ENCODE data around the gene ANKRD44. TPM values are rescaled to one million over a fixed set of nuclear protein-coding genes. Genes with fewer than 3 reads are reported as not detected.

The ANKRD44 gene
- total RNA-seq, 2 donors from 2014 or later, result 57.8 to 93.4 TPM

- ATAC-seq (ENCODE audit: insufficient number of reproducible peaks, low FRiP score, low read depth), result no peak
- TF ChIP-seq CTCF (IDR thresholded peaks at IDR 0.05), result no peak
- Histone ChIP-seq H3K27ac (no peak overlapping the region), H3K27me3 (replicated peaks; ENCODE audit: insufficient read depth) (no peaks in the 10 kb centered on the region), H3K36me3 (no peaks in the 10 kb centered on the region), H3K9me3 (no peaks in the 10 kb centered on the region), H3K4me1 (ENCODE audit: control insufficient read depth in 1 of 2, low read depth in 2 of 2) (no peaks in the 10 kb centered on the region), H3K4me3 (no peak overlapping the region)
- no peak for DNase-seq (ENCODE audit: low spot score)
Measured at GRCh38 chr2:196965651-196966050, 344.9 kb downstream of the ANKRD44 start.

- H3K36me3 ChIP-seq, result no peaks in the 10 kb centered on the region
- H3K9me3 ChIP-seq, result no peaks in the 10 kb centered on the region
- H3K27ac ChIP-seq, result no peak overlapping the region
- ATAC-seq (ENCODE audit: insufficient number of reproducible peaks, low FRiP score, low read depth), result no peak
- H3K4me1 ChIP-seq (ENCODE audit: control insufficient read depth in 1 of 2, low read depth in 2 of 2), result no peaks in the 10 kb centered on the region
- no peak overlapping the region for H3K4me3 ChIP-seq
- DNase-seq (ENCODE audit: low spot score), result no peak
- TF ChIP-seq CTCF (IDR thresholded peaks at IDR 0.05), result no peak
- H3K27me3 ChIP-seq (replicated peaks; ENCODE audit: insufficient read depth), result no peaks in the 10 kb centered on the region
Measured at GRCh38 chr2:196963961-196964360, 346.6 kb downstream of the ANKRD44 start.

GRCh38 chr2:196963043-196963442, 347.5 kb downstream of the ANKRD44 start:
- TF ChIP-seq CTCF (IDR thresholded peaks at IDR 0.05), result no peak
- no peak overlapping the region for H3K27ac ChIP-seq
- no peak for DNase-seq (ENCODE audit: low spot score)
- no peak overlapping the region for H3K4me3 ChIP-seq
- no peaks in the 10 kb centered on the region for H3K36me3 ChIP-seq
- H3K9me3 ChIP-seq, result no peaks in the 10 kb centered on the region
- no peak for ATAC-seq (ENCODE audit: insufficient number of reproducible peaks, low FRiP score, low read depth)
- H3K4me1 ChIP-seq (ENCODE audit: control insufficient read depth in 1 of 2, low read depth in 2 of 2), result no peaks in the 10 kb centered on the region
- H3K27me3 ChIP-seq (replicated peaks; ENCODE audit: insufficient read depth), result no peaks in the 10 kb centered on the region

GRCh38 chr2:196962325-196962724, 348.3 kb downstream of the ANKRD44 start:
- no peak for TF ChIP-seq CTCF (IDR thresholded peaks at IDR 0.05)

GRCh38 chr2:196961889-196962288, 348.7 kb downstream of the ANKRD44 start:
- no peak overlapping the region for H3K4me3 ChIP-seq
- no peak for ATAC-seq (ENCODE audit: insufficient number of reproducible peaks, low FRiP score, low read depth)
- no peaks in the 10 kb centered on the region for H3K36me3 ChIP-seq
- no peak for TF ChIP-seq CTCF (IDR thresholded peaks at IDR 0.05)
- H3K4me1 ChIP-seq (ENCODE audit: control insufficient read depth in 1 of 2, low read depth in 2 of 2), result no peaks in the 10 kb centered on the region
- no peaks in the 10 kb centered on the region for H3K9me3 ChIP-seq
- H3K27me3 ChIP-seq (replicated peaks; ENCODE audit: insufficient read depth), result no peaks in the 10 kb centered on the region
- H3K27ac ChIP-seq, result no peak overlapping the region
- no peak for DNase-seq (ENCODE audit: low spot score)

More at GRCh38 chr2:196962325-196962724, 348.3 kb downstream of the ANKRD44 start:
- ATAC-seq (ENCODE audit: insufficient number of reproducible peaks, low FRiP score, low read depth) (no peak), DNase-seq (ENCODE audit: low spot score) (no peak)
- Histone ChIP-seq H3K4me1 (ENCODE audit: control insufficient read depth in 1 of 2, low read depth in 2 of 2) (no peaks in the 10 kb centered on the region), H3K9me3 (no peaks in the 10 kb centered on the region), H3K27ac (no peak overlapping the region), H3K27me3 (replicated peaks; ENCODE audit: insufficient read depth) (no peaks in the 10 kb centered on the region), H3K36me3 (no peaks in the 10 kb centered on the region), H3K4me3 (no peak overlapping the region)
